H1 (cell line): ENCODE results near the gene MYBPH. TPM values are rescaled to one million over a fixed set of nuclear protein-coding genes. Genes with fewer than 3 reads are reported as not detected.

Experiments
- CTCF ChIA-PET: fragments of 300-600 bp; sonication (Branson Sonifier 250); formaldehyde crosslinking; loops from one replicate; lab custom pipeline; 2021; ENCODE audit not compliant: partially characterized antibody; lab: Charles Lee
- POLR2A ChIA-PET: fragments of 300-600 bp; sonication (Branson Sonifier 250); formaldehyde crosslinking; loops from one replicate; lab custom pipeline; 2021; ENCODE audit warnings: inconsistent platforms; ENCODE audit not compliant: partially characterized antibody; lab: Charles Lee
- DNase-seq, 2 experiments: peaks; one replicate each; pipeline versions ENCODE4 v3.0.0 to v3.0.0-alpha.2; 2010 to 2022; ENCODE audit warnings: low spot score in 2 of 2, low read depth in 1 of 2, mixed read lengths in 1 of 2
- FAIRE-seq: peaks from 2 replicates; lab custom pipeline; 2011; peaks lifted over from hg19 to GRCh38; lab: Jason Lieb, UNC
- H2AFZ ChIP-seq: 2 replicates; pipeline ENCODE4 v1.8.1; 2012; ENCODE audit warnings: low read length, inconsistent platforms
- H2AK5ac ChIP-seq: 2 replicates; pipeline ENCODE4 v1.6.1; 2013; ENCODE audit warnings: low read depth, low read length
- H2BK120ac ChIP-seq: replicated peaks from 2 replicates; pipeline ENCODE3; 2013; ENCODE audit warnings: low read depth, low read length, inconsistent platforms
- H2BK12ac ChIP-seq: 2 replicates; pipeline ENCODE4 v1.6.1; 2013; ENCODE audit warnings: low read depth, low read length
- H2BK15ac ChIP-seq: 2 replicates; pipeline ENCODE4 v1.6.1; 2013; ENCODE audit warnings: low read length
- H2BK20ac ChIP-seq: 2 replicates; pipeline ENCODE4 v1.6.1; 2013; ENCODE audit warnings: low read length
- H2BK5ac ChIP-seq: 2 replicates; pipeline ENCODE4 v1.6.1; 2013; ENCODE audit warnings: low read depth, low read length
- H3K14ac ChIP-seq: 2 replicates; pipeline ENCODE4 v1.6.1; 2013; ENCODE audit warnings: inconsistent platforms; ENCODE audit not compliant: insufficient read length
- H3K18ac ChIP-seq: 2 replicates; pipeline ENCODE4 v1.6.1; 2013; ENCODE audit warnings: low read length; ENCODE audit errors: extremely low read depth
- H3K23ac ChIP-seq: 2 replicates; pipeline ENCODE4 v1.6.1; 2013; ENCODE audit warnings: inconsistent platforms; ENCODE audit not compliant: insufficient read length
- H3K23me2 ChIP-seq: 2 replicates; pipeline ENCODE4 v1.6.1; 2013; ENCODE audit warnings: low read depth, low read length
- H3K27ac ChIP-seq: 2 replicates; pipeline ENCODE4 v1.6.1; 2011; ENCODE audit warnings: low read depth, low read length, inconsistent platforms
- H3K27me3 ChIP-seq, 4 experiments: replicated peaks in 1 of 4; 1 replicate in 1 of 4; 2 replicates in 3 of 4; pipeline versions ENCODE4 v1.6.1 to v1.8.1; 2011 to 2013; ENCODE audit warnings: low read length in 3 of 4, mild to moderate bottlenecking in 3 of 4, inconsistent platforms in 2 of 4, mixed read lengths in 2 of 4, moderate library complexity in 1 of 4; ENCODE audit not compliant: control insufficient read depth in 3 of 4, insufficient read depth in 3 of 4; ENCODE audit errors: extremely low read depth in 1 of 4
- H3K36me3 ChIP-seq, 4 experiments: 2 replicates each; pipeline versions ENCODE4 v1.6.1 to v1.8.1; 2011 to 2013; ENCODE audit warnings: mild to moderate bottlenecking in 4 of 4, low read length in 3 of 4, moderate library complexity in 2 of 4, control low read depth in 1 of 4, inconsistent platforms in 1 of 4; ENCODE audit not compliant: insufficient read depth in 4 of 4, control insufficient read depth in 2 of 4
- H3K4ac ChIP-seq: replicated peaks from 2 replicates; pipeline ENCODE3; 2013; ENCODE audit warnings: low read length, low read depth, mixed read lengths, inconsistent platforms; ENCODE audit not compliant: insufficient read length
- H3K4me1 ChIP-seq, 4 experiments: replicated peaks in 1 of 4; 1 replicate in 1 of 4; 2 replicates in 3 of 4; pipeline versions ENCODE4 v1.6.1 to v1.8.1; 2011 to 2013; ENCODE audit warnings: low read length in 3 of 4, inconsistent platforms in 2 of 4, mixed read lengths in 1 of 4; ENCODE audit not compliant: insufficient read depth in 4 of 4, control insufficient read depth in 3 of 4
- H3K4me2 ChIP-seq, 2 experiments: 2 replicates each; pipeline versions ENCODE4 v1.6.1 to v1.8.1; 2011 to 2013; ENCODE audit warnings: low read depth in 2 of 2, low read length in 2 of 2, control low read depth in 1 of 2, inconsistent platforms in 1 of 2, mild to moderate bottlenecking in 1 of 2; ENCODE audit not compliant: insufficient read depth in 1 of 2
- H3K4me3 ChIP-seq, 4 experiments: fragments of 200-600, 300-600 bp in 1 of 4; sonication (generic), shearing (Covaris generic), sonication (Bioruptor Twin) in 1 of 4; 2 replicates each; pipeline versions ENCODE4 v1.5.1 to v1.8.1; 2011 to 2016; ENCODE audit warnings: low read length in 4 of 4, low read depth in 3 of 4, control low read depth in 2 of 4, inconsistent platforms in 2 of 4, mild to moderate bottlenecking in 2 of 4, mixed read lengths in 1 of 4, moderate library complexity in 1 of 4; ENCODE audit not compliant: insufficient read depth in 2 of 4; ENCODE audit errors: extremely low read depth in 1 of 4
- H3K56ac ChIP-seq: replicated peaks from 2 replicates; pipeline ENCODE3; 2013; ENCODE audit warnings: low read depth, mild to moderate bottlenecking, mixed read lengths, low read length, inconsistent platforms; ENCODE audit not compliant: insufficient read length
- H3K79me1 ChIP-seq: 2 replicates; pipeline ENCODE4 v1.6.1; 2013; ENCODE audit warnings: low read depth, low read length, control low read depth
- H3K79me2 ChIP-seq, 2 experiments: 2 replicates each; pipeline versions ENCODE4 v1.6.1 to v1.8.1; 2012 to 2013; ENCODE audit warnings: low read length in 2 of 2, mild to moderate bottlenecking in 2 of 2, inconsistent platforms in 1 of 2; ENCODE audit not compliant: insufficient read depth in 2 of 2, control insufficient read depth in 1 of 2
- H3K9ac ChIP-seq, 4 experiments: replicated peaks in 1 of 4; 1 replicate in 1 of 4; 2 replicates in 3 of 4; pipeline versions ENCODE4 v1.6.1 to v1.8.1; 2011 to 2013; ENCODE audit warnings: low read depth in 3 of 4, low read length in 3 of 4, control low read depth in 2 of 4, mild to moderate bottlenecking in 2 of 4, moderate library complexity in 2 of 4, inconsistent platforms in 1 of 4; ENCODE audit errors: extremely low read depth in 1 of 4
- H3K9me3 ChIP-seq, 2 experiments: 2 replicates each; pipeline versions ENCODE4 v1.6.1 to v1.8.1; 2012 to 2013; ENCODE audit warnings: mild to moderate bottlenecking in 2 of 2, moderate library complexity in 2 of 2, control low read depth in 1 of 2, inconsistent platforms in 1 of 2, low read depth in 1 of 2, low read length in 1 of 2, mixed read lengths in 1 of 2; ENCODE audit not compliant: insufficient read depth in 2 of 2
- H4K20me1 ChIP-seq, 2 experiments: replicated peaks in 1 of 2; 2 replicates each; pipeline versions ENCODE3 to v1.8.1; 2011 to 2013; ENCODE audit warnings: inconsistent platforms in 2 of 2, low read length in 2 of 2, mild to moderate bottlenecking in 1 of 2; ENCODE audit not compliant: insufficient read depth in 2 of 2, control insufficient read depth in 1 of 2
- H4K5ac ChIP-seq: 2 replicates; pipeline ENCODE4 v1.6.1; 2013; ENCODE audit warnings: low read length, low read depth, mixed read lengths, inconsistent platforms; ENCODE audit not compliant: insufficient read length
- H4K8ac ChIP-seq: 2 replicates; pipeline ENCODE4 v1.8.0; 2013; ENCODE audit warnings: mild to moderate bottlenecking, moderate library complexity, low read length, inconsistent platforms; ENCODE audit not compliant: insufficient read depth; ENCODE audit errors: extremely low read depth
- H4K91ac ChIP-seq: replicated peaks from 2 replicates; pipeline ENCODE3; 2013; ENCODE audit warnings: low read length, mixed read lengths, inconsistent platforms; ENCODE audit not compliant: insufficient read length
- BCL11A ChIP-seq, 2 experiments: IDR thresholded peaks; one replicate each; pipeline ENCODE4 v1.6.1; 2011; ENCODE audit warnings: low read depth in 2 of 2, low read length in 2 of 2, mild to moderate bottlenecking in 2 of 2
- CREB1 ChIP-seq: IDR thresholded peaks from 2 replicates; pipeline ENCODE4 v1.6.1; 2012; ENCODE audit warnings: inconsistent platforms
- EZH2 ChIP-seq: fragments of 200-600 bp; sonication (generic); IDR thresholded peaks from 2 replicates; pipeline ENCODE4 v1.7.1; 2012; ENCODE audit warnings: low read depth, mild to moderate bottlenecking, moderate library complexity, low read length, inconsistent platforms; ENCODE audit not compliant: severe bottlenecking
- HDAC6 ChIP-seq: IDR thresholded peaks from one replicate; pipeline ENCODE4 v1.7.1; 2012; ENCODE audit warnings: low read depth, mild to moderate bottlenecking, inconsistent platforms, low read length, moderate library complexity
- MAFK ChIP-seq: IDR thresholded peaks from 2 replicates; pipeline ENCODE4 v1.6.1; 2012; ENCODE audit warnings: low read depth, mild to moderate bottlenecking, improper control_type of control experiment, low read length
- NRF1 ChIP-seq: IDR thresholded peaks from 2 replicates; pipeline ENCODE4 v1.6.1; 2011; ENCODE audit warnings: mild to moderate bottlenecking, low read depth, low read length, improper control_type of control experiment
- POLR2A ChIP-seq, 2 experiments: IDR thresholded peaks; 1 replicate in 1 of 2; 2 replicates in 1 of 2; pipeline ENCODE4 v1.6.1; 2011; ENCODE audit warnings: low read depth in 2 of 2, low read length in 2 of 2, mild to moderate bottlenecking in 2 of 2; ENCODE audit errors: control extremely low read depth in 1 of 2
- POLR2AphosphoS5 ChIP-seq: IDR thresholded peaks from 2 replicates; pipeline ENCODE4 v1.6.1; 2011; ENCODE audit warnings: low read depth, low read length
- RNF2 ChIP-seq: fragments of 200-900, 300-1000 bp; sonication (generic); IDR thresholded peaks from 2 replicates; pipeline ENCODE4 v1.7.1; 2016; ENCODE audit warnings: borderline replicate concordance, low read depth, mild to moderate bottlenecking, antibody characterized with exemption, low read length; ENCODE audit not compliant: poor library complexity, severe bottlenecking; ENCODE audit errors: missing control alignments
- SRF ChIP-seq: IDR thresholded peaks from 2 replicates; pipeline ENCODE4 v1.6.1; 2011; ENCODE audit warnings: mild to moderate bottlenecking, low read depth, low read length, moderate library complexity
- TBP ChIP-seq: IDR thresholded peaks from 2 replicates; pipeline ENCODE4 v1.6.1; 2011; ENCODE audit warnings: low read depth, low read length, improper control_type of control experiment
- WGBS, 2 experiments: shearing (Covaris generic) in 1 of 2; methylation state at CpG; one replicate each; pipeline versions ENCODE4 v1.1.6 to v1.1.7; 2013 to 2015; ENCODE audit warnings: low lambda C conversion rate in 2 of 2, mixed read lengths in 2 of 2, inconsistent platforms in 1 of 2, low coverage in 1 of 2, missing lambda C conversion rate in 1 of 2; ENCODE audit not compliant: insufficient replicate concordance in 2 of 2, insufficient coverage in 1 of 2, insufficient read length in 1 of 2; ENCODE audit errors: extremely low coverage in 1 of 2, missing lambda C conversion rate in 1 of 2; 5-methylcytosine and 5-hydroxymethylcytosine counted together
- polyA plus RNA-seq, 7 experiments: library from polyadenylated mRNA; depleted of rRNA in 3 of 7; stranded (reverse) in 5 of 7; unstranded in 2 of 7; fragments of >200 nt in 5 of 7; fragments of 200-250 nt in 2 of 7; gene quantifications; 1 replicate in 5 of 7; 2 replicates in 1 of 7; 4 replicates in 1 of 7; pipeline versions ENCODE4 v1.2.1 to v1.2.3, GENCODE V29; 2011 to 2013; ENCODE audit warnings: missing spikeins in 2 of 7, mixed read lengths in 2 of 7
- total RNA-seq: library from RNA; stranded (reverse); fragmentation: NEBNext Ultra II Directional; extraction: Animal tissue kit (Norgen Biotek cat#: 25700); gene quantifications from 2 replicates; pipeline ENCODE4 v1.2.1, GENCODE V29; 2021

The MYBPH gene
- total and polyA plus RNA-seq, 2 of the 8 experiments (the other 6 are each of a cell fraction or from before 2014, with no cell fraction given): not detected

DNA sequence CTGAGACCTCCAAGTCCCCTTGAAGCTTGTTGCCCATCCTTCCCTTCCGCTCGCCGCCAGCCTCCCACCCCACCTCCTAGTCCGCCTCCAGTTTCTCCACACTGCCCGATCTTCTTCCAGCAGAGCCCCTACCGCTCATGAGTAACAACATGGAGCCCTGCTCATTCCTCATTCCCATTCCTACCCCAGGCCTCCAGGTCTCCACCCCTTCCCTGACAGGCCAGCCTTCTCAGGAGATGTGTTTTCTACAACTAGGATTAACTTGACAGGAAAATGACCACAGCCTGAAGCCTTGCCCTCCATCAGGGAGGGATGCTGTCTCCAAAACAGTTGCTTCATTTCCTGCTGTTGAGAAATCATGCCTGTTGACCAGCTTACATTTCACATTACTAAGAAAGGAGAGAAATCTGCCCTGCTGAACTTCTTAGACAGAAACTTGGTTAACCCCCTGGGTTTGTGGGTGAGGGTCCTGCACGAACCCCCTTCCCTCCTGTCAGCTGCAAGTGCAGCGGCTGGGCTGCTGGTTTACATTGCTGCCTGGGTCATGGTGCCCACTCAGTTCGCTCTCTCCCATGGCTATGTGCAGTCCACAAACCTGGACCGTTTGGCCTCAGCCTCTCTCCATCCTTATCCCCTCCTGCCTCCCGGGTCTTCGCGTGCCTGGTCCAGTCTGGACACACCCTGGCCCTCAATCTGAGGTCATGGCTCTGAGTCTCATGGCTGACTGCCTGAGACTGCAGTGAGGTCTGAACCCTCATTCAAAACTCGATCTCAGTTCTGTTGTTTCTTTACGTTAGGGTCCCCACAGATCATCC lies 27.0 kb upstream of the MYBPH start:
- Histone ChIP-seq H3K4me2 (no peak overlapping the region), H2BK20ac (no peak overlapping the region), H3K9me3 (no peaks in the 10 kb centered on the region), H3K79me1 (no peaks in the 10 kb centered on the region), H3K18ac (no peak overlapping the region), H3K79me2 (no peaks in the 10 kb centered on the region), H2BK5ac (no peak overlapping the region), H3K23me2 (no peaks in the 10 kb centered on the region), H3K4me1 (peaks cover 0 to 7% (median 0%) of the 10 kb centered on the region in 4 experiments; a peak in 2 of 7 replicates), H4K20me1 (no peaks in the 10 kb centered on the region), H2BK12ac (0 out of 2 replicates have a peak overlapping the region, but pooled peaks have one; percentile 12), H3K14ac (no peak overlapping the region), H3K23ac (no peak overlapping the region), H2BK15ac (no peak overlapping the region), H3K56ac (no peak overlapping the region), H4K8ac (no peak overlapping the region), H4K5ac (no peak overlapping the region), H3K36me3 (no peaks in the 10 kb centered on the region), H2AK5ac (no peak overlapping the region), H3K27ac (no peak overlapping the region), H3K27me3 (no peaks in the 10 kb centered on the region; a peak in 1 of 7 replicates), H3K4me3 (no peak overlapping the region), H2BK120ac (no peak overlapping the region), H4K91ac (no peak overlapping the region), H3K9ac (no peak overlapping the region)
- POLR2A ChIA-PET: interaction anchor here (1.2 kb wide), 1 partner anchor 65 kb away, joined by 3 read pairs; no protein-coding TSS in a partner anchor
- DNase-seq (no peak), FAIRE-seq (no peak)
- CTCF ChIA-PET: interaction anchor here (0.7 to 6.7 kb wide), 10 partner anchors 14 to 162 kb away, joined by 3 to 55 read pairs (median 4); no protein-coding TSS in a partner anchor
- WGBS, 2 experiments: 95% methylated on average over 15 of the region's 15 CpGs; no CpG with 5 or more reads in 1 of the 2 experiments
- no peak for TF ChIP-seq NRF1
- no peak for TF ChIP-seq CREB1
- no peak for TF ChIP-seq EZH2
- TF ChIP-seq POLR2A (IDR thresholded peaks at IDR 0.05; ENCODE audit: control extremely low read depth in 1 of 2, low read depth in 2 of 2, low read length in 2 of 2): no peak
- no peak for TF ChIP-seq HDAC6
- TF ChIP-seq MAFK: no peak
- TF ChIP-seq POLR2AphosphoS5: no peak
- TF ChIP-seq RNF2: no peak
- TF ChIP-seq BCL11A (IDR thresholded peaks at IDR 0.05; ENCODE audit: low read depth in 2 of 2, low read length in 2 of 2): no peak
- TF ChIP-seq SRF: no peak
- no peak for TF ChIP-seq TBP
- TF ChIP-seq, all 59 proteins: peak for 0
- Histone ChIP-seq H2AFZ (no peak overlapping the region), H3K4ac (no peak overlapping the region)
